GM21423 (cell line): ENCODE results near the gene BCL2L1.
"Not testable (repeated sequence)": the region's sequence is repeated elsewhere in the genome, so short reads cannot be mapped to it uniquely, and the experiment has no call there.

ENCODE experiments used
- ATAC-seq: cut with Tn5 transposase; IDR thresholded peaks from one replicate; pipeline ENCODE4 v1.9.1; 2021; ENCODE audit warnings: mild to moderate bottlenecking, moderate library complexity; ENCODE audit not compliant: unreplicated experiment

BCL2L1 gene

DNA sequence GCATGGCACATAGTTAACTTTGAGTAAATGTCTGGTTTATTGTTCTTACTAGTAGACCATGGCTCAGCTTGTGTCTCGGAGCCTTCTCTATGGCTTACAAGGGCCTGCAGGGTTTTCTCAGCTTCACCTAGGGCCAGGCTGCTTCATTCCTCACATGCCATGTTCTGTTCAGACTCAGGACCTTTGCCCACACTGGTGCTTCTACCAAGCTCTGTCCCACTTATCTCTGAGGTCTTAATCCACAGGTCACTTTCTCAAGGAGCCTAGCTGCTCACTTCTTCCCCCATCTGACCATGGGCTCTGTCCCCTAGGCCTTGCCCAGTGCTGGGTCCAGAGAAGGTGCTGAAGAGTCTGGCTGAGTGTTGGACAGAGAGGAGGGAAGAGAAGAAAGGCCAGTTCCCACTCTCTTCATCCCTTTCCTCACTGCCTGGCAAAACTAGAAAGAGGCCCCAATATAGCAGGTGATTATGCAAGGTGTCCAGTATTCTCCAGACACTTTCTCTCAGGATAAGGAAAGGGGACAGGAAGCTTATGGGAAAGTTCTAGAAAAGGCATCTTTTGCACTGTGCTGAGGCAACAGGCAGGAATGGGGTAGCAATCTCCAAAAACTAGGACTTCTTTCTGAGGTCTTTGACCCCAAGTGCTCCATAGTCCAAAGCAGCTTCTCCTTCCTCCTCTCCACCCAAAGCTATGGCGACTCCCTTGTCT is 45.0 kb downstream of the BCL2L1 start:
- no peak for ATAC-seq

DNA sequence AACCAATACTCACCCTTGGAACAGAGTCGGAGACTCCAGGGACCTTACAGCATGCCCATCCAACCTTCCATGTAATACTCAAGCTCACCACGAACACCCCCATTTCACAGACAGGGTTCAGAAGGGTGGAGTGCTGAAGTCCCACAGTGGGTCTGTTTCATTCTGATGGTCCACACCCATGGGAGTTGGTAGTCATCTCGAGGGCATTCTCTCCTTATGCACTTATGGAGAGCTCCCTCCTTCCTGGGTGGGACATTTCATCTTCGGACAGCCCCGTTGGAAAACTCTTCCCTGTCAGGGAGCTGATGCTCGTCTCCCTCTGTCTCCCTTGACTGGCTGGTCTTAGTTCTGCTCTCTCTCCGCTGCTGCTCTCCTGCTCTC is 46.1 kb downstream of the BCL2L1 start:
- no peak for ATAC-seq

DNA sequence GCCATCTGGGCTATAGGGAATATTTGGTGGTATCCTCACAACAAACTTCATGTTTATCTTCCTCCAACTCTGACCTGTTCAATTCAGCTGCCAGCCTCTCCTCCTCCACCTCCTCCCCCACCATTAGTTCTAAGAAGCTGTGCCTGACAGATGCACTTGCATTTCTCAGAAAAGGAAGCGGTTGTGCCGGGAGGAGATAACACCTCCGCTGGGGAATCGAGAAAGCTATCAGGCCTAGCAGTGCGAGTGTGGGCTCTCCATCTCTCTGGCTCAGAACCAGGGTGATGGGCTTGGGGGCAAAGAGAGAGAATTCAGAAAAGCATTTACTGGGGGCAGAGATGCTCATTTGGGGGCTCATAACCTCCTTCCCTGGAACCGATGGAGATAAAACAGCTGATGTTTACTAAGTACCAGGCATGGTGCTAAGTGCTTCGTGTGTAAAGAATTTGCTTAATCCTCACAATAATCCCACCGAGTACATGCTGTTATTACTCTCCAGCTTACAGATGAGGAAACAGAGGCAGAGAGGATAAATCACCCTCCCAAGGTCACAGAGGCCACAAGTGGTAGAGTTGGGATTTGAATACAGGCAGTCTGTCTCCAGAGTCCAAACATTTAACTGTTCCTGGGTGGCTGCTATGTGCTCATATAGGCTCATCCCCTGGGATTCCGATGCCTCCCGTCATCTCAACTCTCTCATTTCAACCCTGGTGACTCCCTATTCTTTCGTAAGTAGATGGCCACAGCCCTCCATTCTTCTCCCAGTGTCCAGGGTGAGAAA is 46.6 kb downstream of the BCL2L1 start:
- ATAC-seq = peak; percentile 54

DNA sequence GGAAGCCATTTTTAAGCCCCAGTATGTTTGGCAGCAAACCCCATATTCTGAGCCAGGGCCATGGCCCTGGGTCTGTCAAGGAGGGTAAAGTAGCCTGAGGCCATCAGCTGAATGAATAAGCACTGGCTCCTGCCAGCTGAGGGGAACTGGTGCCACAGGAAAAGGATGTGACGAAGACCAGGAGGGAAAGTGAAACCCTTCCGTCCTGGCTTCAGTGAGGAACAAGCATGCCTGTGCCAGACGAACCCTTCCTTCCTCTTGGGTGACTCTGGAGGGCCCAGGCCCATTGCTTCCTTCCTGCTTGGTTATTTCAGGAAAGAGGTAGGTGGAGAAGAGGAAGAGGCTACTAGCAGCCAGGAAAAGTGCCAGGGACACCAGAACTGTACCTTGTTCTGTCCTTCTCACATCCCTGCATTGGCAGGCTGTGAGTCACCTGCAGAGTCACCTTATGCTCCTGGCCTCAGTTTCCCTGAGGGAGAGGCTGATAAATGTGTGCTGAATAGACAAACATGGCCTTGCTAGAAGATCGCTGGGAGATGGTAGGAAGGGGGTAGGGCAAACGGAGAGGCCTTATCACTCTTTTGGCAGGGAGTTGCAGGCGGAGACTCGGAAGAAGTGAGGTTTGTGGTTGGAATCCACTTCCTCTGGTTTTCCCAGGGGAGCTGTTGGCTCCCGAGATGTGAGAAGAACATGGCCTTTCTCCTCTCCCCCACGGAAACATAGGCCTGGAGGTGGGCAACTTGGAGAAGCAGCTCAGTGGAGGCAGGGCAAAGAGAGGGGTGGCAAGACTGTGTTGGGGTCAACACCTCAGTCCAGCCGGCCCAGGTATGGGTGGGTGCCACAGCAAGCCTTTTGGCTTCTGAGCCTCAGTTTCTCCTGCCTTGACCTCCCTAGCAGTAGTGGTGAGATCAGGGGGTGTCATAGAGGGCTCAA is 47.5 kb downstream of the BCL2L1 start:
- ATAC-seq = peak; percentile 63

DNA sequence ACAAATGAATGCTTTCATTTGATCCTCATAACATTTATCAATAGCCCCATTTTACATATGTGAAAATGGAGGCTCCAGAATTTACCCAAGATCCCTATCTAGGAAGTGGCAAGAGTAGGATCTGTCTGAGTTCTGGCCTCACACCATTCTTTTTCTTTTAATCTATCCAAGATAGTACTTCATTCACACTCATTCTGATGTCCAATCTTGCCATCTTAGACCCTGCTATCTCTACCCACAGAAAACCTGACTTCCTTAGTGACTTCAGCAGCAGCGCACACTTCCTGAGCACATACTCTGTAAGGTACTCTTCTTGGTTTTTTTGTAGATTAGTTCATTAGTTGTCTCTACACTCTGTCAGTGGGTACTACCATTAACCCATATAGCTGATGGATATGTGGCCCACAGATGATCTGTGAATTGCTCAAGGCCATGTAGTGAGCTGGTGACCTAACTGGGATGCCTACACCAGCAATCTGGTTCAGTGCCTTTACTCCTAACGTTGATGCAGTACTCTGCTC is 48.7 kb downstream of the BCL2L1 start:
- ATAC-seq = no peak

DNA sequence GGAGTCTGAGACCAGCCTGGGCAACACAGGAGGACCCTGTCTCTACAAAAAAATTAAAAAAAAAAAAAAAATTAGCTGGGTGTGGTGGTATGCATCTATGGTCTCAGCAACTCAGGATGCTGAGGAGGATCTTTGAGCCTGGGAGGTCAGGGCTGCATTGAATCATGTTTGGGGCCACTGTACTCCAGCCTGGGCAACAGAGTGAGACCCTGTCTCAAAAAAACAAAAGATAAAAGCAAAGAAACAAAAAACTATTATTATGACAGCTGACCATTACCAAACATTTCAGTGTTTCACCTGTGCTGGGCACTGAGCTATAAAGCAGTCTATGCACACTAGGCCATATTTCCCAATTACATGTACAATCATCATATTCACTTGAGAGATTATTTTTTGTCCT is 49.2 kb downstream of the BCL2L1 start:
- no peak for ATAC-seq

DNA sequence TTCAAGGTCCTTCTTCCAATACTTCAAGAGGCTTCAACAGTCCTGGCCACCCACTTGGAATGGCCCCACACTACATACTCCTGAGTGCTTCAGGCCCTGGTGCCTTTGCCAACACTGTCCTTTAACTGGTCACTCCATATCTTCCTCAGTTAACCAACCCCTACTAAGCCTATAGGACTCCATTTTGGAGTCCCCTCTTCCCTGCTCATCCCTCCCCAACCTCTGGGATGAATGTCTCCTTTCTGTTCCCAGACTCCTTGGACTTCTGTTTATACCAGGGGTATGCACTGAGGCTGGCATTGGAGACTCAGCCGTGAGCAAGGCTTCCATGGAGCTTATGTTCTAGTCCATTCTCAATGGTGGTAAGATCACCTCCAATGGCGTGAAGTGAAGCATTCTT is 51.3 kb downstream of the BCL2L1 start:
- no peak for ATAC-seq

DNA sequence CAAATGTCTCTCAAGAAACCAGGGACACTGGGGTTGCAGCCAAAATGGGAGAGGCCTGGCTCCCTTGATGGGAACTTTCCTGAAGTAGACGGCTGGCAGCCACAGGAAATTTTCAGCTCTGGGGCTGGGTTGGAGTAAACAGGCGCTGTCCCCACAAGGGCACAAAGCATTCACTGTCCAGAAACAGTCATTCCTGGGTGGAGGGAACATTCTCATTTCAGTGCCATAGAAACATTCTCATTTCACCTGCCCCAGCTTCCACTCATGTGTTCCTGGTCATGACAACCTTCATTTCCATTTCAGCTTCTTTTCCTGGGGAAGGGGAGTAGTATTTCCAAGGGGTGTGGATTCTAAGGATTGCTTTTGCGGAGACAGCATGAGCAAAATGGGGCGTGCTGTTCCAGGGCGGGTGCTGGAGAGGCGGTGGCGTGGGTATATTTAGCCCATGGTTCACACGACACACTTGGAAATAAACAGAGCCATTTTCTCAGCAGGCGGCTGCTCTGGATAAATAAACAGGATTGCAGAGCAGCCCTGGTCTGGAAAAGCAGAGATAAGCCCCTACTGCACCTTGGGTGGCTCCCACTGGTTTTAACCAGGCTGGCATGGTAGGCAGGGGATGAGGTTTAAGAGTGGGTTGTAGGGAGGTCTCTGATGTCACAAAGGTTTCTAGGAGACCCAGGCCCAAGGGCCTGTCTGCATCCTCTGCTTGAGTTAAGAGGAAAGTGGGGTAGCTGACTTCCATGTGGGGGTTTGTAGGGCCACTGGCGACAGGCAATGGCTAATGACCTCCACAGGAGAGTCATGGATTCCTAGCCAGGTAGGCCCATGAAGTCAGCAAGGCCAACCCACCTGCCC is 52.1 kb downstream of the BCL2L1 start:
- no peak for ATAC-seq

DNA sequence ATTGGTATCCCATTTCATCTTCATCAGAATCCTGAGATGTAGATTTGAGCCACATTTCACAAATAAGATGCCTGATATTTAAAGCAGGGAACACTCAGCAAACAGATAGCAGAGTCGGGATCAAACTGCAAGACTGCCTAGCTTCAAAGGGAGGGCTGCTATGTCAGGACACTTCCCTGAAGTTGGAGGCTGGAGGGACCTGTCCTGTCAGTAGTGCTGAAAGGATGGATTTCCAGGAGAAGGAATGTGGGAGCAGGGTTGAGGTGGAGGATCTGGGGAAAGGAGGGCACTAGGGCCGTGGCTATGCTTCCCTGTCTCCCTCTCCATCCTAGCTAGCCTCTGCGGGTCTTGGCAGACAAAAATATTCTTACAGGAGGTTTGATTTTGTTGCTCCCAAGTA is 52.8 kb downstream of the BCL2L1 start:
- ATAC-seq = no peak

DNA sequence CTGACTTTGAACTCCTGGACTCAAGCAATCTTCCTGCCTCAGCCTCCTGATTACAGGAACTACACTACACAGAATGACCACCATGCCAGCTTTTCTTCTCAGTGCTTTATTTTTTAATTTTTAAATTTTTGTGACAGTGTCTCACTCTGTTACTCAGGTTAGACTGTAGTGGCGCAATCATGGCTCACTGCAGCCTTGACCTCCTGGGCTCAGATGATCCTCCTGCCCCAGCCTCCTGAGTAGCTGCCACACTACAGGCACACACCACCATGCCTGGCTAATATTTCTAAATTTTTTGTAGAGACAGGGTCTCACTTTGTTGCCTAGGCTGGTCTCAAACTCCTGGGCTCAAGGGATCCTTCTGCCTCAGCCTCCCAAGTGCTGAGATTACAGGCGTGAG is 53.7 kb downstream of the BCL2L1 start:
- ATAC-seq = not testable (repeated sequence)

DNA sequence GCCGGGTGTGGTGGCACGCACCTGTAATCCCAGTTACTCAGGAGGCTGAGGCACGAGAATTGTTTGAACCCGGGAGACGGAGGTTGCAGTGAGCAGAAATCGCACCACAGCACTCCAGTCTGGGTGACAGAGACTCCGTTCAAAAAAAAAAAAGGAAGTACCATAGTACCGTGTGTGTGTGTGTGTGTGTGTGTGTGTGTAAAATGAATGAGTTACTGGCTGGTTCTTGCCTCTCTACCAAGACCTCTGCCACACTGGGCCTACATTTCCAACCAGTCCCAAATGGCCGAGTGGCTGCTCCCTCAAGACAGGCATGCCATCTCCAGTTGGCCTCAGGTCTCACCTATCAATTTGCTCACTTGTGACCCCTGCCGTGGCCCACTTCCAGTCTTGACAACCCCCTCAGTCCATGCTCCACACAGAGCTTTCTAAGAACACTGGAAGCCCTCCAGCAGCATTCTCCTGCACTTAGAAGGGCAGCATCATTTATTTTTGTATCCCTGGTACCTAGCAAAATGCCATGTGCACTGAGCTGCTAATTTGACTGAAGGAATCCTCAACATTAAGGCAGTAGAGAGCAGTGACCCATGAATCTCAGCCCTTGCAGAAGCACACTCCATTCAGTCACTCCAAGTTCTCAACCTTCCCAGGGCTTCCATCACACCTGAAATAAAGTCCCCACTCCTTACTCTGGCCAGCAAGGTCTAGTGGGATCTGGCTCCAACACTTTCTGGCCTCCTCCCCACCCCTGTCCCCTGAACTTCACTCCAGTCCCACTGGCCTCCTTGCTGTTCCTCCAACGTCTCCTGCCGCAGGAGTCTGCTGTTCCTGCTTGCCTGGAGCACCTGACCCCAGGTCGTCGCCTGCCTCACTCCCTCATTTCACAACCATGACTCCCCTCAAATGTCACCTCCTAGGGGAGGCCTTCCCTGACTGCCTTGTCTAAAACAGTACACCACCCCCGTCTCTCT is 55.1 kb downstream of the BCL2L1 start:
- ATAC-seq = no peak

DNA sequence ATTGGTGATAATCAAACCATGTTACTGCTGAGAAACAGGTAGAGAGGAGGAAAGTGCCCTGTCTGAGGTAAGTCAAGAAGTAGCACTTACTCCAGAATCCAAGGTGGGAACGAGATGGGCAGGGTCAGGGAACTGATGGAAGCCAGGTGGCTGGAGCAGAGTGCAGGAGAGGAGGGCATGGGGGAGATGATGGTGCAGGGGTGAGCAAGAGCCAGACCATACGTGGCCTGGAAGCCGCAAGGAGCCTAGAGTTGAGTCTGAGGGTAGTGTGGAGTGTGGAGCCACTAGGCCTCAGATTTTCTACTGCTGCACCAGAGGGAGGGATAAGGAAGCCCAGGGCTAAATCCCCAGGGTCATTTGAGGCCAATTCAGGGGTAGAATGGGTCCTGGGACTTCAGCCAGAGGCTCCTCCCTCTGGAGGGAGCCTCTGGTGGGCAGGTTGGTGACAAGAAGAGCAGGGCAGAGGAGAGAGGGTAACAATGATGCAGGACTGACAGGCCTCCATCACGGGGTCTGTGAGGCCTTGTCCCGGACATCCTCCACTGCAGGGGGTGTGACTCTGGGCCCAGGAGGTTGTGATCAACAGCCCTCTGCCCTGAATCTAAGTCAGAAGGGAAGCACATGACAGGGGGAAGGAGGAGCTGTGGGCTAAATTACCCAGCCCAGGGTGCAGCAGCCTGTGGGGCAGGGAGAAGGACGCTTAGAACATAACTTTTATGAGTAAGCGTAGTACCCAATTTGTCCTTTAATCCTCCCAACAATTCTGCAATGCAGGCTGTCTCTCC is 56.2 kb downstream of the BCL2L1 start:
- ATAC-seq = no peak

DNA sequence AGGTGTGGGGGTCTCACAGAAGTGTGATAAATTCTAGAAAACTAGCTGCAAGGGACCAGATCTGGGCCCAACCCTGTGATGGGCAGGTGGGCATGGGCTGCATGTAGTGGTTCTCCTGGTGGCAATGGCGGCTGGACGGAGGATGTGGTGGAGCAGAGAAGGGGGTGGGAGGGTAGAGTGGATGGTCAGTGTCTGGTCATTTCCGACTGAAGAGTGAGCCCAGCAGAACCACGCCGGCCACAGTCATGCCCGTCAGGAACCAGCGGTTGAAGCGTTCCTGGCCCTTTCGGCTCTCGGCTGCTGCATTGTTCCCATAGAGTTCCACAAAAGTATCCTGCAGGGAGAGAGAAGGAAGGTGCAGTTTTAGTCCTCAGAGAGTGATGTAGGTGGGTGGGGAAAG is 56.9 kb downstream of the BCL2L1 start:
- no peak for ATAC-seq

DNA sequence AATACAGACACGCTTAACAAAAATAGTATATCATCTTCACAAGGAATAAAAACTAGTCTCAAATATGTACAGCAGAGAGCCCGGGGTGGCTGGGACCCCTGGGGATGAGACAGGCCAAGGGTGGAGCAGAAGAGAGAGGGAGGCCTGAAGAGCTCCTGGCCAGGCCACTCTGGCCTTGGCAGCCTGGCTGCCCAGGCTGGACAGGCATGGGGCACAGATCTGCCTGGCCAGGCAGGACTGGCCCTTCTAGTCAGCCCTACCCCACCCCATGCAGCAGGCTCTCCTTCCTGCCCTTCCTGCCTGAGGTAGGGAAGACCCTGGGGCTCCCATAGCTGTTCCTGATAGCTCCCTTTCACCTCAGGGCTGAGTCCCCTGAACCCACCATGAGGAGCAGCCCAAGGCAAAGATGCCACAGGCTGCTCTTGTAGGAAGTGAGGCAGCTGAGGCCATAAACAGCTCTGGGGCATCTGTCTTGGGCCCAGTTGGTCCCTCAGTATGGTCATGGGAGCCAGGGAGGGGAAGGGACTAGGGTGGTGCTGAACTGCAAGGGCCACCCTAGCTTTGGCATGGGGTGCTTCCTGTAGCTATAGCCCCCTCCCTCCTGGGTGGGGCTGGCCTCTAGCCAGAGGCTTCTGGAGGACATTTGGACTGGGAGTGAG is 57.8 kb downstream of the BCL2L1 start:
- ATAC-seq = no peak

DNA sequence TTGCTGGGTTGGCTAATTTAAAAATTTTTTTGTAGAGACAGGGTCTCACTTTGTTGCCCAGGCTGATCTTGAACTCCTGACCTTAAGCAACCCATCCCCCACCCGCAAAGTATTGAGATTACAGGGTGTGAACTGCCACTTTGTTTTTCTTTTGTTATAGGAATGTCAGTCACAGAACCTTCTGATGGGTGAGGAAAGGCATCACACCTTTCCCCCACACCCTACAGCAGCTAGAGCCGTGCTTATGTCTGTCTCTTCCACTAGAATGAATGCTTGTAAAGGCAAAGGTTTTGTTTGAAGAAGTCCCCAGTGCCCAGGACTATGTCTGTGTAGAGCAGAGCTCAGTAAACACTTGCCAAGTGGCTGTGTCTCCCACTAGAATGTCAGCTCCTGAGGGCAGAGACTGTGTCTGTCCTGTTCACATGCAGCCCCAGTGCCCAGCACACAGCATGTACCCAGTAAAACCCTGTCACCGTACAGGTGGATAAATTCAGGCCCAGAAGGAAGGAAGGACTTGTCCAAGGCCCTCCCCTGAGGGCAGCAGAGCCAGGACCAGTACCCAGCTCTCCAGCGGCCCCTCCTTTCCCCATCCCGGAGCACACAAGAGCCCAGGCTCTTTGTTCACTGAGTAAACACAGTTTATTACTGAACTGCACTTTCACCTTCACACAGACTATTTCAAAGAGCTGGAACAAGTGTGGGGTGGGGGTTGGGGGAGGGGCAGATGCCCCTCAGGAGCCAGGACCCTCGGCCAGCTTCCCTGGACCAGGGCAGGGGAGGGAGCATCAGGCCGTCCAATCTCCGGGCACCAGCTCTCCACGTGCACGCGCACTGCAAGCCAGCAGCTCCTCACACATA is 58.6 kb downstream of the BCL2L1 start:
- ATAC-seq = no peak

DNA sequence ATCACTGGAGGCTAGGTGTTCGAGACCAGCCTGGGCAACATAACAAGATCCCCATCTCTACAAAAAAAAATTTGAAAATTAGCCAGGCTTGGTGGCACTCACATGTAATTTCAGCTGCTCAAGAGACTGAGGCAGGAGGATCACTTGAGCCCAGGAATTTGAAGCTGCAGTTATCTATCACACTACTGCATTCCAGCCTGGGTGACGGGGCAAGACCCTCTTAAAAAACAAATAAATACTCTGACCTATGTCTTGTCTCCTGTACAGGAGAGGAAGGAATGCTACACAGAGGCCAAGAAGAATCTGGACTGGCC is 59.2 kb downstream of the BCL2L1 start:
- ATAC-seq = no peak

DNA sequence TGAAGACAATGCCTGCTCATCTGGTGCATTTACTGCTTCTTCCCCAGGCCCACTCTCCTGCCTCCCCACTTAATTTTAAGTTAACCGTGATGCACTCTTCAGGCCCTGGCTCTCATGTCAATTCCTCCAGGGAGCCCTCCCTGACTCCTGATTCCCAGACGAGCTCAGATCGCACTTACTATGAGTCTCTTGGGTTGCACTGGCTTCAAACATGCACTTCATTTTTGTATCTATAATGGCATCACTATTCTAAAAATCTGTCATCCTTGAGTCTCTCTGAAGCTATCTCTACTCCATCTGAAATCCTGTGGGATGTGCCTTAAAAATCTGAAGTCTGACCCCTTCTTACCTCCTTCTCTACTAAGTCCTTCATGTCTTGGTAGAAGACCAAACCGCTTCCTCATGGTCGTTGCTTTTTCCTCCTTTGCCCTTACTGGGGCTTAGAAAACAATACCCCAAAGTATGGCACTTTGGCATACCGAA is 60.3 kb downstream of the BCL2L1 start:
- no peak for ATAC-seq
